GM12801 (cell line): ENCODE results near the gene APLF.

Experiments used
- CTCF ChIP-seq: IDR thresholded peaks from one replicate; pipeline ENCODE4 v1.5.1; 2011; ENCODE audit warnings: control low read depth; ENCODE audit not compliant: insufficient read length; ENCODE audit errors: extremely low read depth

Gene APLF

DNA sequence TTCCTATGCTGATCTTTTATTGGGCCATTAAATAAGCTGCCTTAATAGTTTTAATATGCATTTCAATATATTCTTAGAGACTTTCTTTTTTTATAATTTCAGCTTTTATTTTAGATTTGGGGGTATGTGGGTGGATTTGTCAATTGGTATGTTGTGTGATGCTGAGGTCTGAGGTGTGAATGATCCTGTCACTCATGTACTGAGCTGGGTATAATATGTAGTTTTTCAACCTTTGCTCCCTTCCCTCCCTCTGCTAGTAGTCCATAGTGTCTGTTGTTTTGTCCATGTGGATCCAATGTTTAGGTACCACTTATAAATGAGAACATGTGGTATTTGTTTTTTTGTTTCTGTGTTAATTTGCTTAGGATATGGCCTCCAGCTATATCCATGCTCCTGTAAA, 140.5 kb downstream of the APLF start:
- TF ChIP-seq CTCF: no peak

DNA sequence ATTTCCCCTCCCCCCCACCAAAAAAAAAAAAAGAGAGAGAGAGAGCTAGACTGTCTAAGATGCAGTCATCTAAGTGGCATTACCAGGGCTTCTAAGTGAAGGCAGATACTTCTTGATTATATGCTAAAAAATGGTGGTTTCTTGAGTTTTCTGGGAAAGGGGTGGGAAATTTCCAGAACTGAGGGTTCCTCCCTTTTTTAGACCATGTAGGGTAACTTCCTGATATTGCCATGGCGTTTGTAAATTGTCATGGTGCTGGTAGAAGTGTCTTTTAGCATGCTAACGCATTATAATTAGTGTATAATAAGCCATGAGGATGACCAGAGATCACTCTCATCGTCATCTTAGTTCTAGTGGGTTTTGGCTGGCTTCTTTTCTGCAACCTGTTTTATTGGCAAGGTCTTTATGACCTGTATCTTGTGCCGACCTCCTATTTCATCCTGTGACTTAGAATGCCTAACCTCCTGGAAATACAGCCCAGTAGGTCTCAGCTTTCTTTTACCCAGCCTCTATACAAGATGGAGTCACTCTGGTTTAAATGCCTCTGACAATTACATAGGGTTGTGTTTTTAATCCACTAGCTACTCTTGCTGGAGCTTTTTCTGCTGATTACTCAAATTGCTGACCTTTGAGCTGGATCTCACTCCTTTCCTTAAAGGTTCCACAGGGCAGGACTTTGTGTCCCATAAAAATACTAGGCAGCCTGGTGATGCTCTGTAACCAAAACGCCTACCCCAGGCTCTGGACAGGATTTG, 145.6 kb downstream of the APLF start:
- no peak for TF ChIP-seq CTCF

DNA sequence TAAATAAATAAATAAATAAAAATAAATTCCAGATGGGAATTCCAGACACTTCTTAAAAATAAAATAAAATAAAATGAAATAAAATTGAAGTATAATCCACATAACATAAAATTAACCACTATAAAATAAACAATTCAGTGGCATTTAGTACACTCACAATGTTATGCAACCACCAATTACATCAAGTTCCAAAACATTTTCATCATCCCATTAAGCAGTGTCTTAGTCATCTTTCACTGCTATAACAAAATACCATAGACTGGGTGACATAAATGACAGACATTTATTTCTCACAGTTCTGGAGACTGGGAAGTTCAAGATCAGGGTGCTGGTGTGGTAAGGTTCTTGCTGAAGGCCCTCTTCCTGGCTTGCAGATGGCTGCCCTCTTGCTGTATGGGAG, 153.4 kb downstream of the APLF start:
- TF ChIP-seq CTCF: no peak

- no peak for TF ChIP-seq CTCF
These were observed 156.4 kb downstream of the APLF start for GRCh38 chr2:68623820-68624219.

DNA sequence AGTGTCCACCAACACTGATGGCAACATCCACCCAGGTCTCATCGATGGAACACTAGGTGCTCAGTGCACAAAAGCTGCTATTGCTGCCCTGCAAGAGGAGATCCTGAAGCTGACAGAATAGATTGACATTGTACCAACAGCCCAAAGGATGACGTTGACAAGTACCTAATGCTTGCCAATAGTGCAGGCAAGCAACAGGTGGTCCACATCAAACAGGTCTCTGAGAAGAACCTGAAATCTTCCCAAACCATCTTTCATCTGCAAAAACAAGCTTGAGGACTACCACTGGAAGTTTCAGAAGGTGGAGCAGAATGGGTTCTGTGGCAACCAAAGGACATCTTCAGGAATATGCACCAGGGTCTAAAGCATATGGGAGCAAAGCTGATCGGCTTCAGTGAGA, 160.2 kb downstream of the APLF start:
- no peak for TF ChIP-seq CTCF
